H9 (cell line): ENCODE results near the gene PSMD6. TPM values are rescaled to one million over a fixed set of nuclear protein-coding genes. Genes with fewer than 3 reads are reported as not detected.

Experiments used
- DNase-seq: peaks from one replicate; pipeline ENCODE4 v3.0.0-alpha.2; 2017
- H2AFZ ChIP-seq: one replicate; pipeline ENCODE4 v1.6.1; 2013; ENCODE audit warnings: mild to moderate bottlenecking, low read length, control low read depth, moderate library complexity
- H2AK5ac ChIP-seq: 2 replicates; pipeline ENCODE4 v1.6.1; 2013; ENCODE audit warnings: low read length, control low read depth, mixed read lengths; ENCODE audit not compliant: insufficient read length
- H2BK120ac ChIP-seq: one replicate; pipeline ENCODE4 v1.6.1; 2013; ENCODE audit warnings: low read depth, mild to moderate bottlenecking, low read length, control low read depth, inconsistent platforms; ENCODE audit not compliant: poor library complexity, severe bottlenecking
- H2BK12ac ChIP-seq: 2 replicates; pipeline ENCODE4 v1.6.1; 2013; ENCODE audit warnings: low read length, control low read depth, mixed read lengths, low read depth; ENCODE audit not compliant: insufficient read length
- H2BK15ac ChIP-seq: 2 replicates; pipeline ENCODE4 v1.6.1; 2013; ENCODE audit warnings: low read depth, low read length, control low read depth
- H2BK20ac ChIP-seq: one replicate; pipeline ENCODE4 v1.6.1; 2013; ENCODE audit warnings: low read depth, mild to moderate bottlenecking, low read length, control low read depth, inconsistent platforms; ENCODE audit not compliant: poor library complexity, severe bottlenecking
- H2BK5ac ChIP-seq: 2 replicates; pipeline ENCODE4 v1.6.1; 2013; ENCODE audit warnings: low read length, control low read depth, mixed read lengths; ENCODE audit not compliant: insufficient read length
- H3K14ac ChIP-seq: 2 replicates; pipeline ENCODE4 v1.6.1; 2013; ENCODE audit warnings: low read length, control low read depth; ENCODE audit not compliant: insufficient read depth
- H3K18ac ChIP-seq: 2 replicates; pipeline ENCODE4 v1.6.1; 2013; ENCODE audit warnings: low read depth, mild to moderate bottlenecking, mixed read lengths, low read length, control low read depth; ENCODE audit not compliant: insufficient read length
- H3K23ac ChIP-seq: 2 replicates; pipeline ENCODE4 v1.6.1; 2013; ENCODE audit warnings: low read length, control low read depth, mixed read lengths, low read depth; ENCODE audit not compliant: insufficient read length
- H3K23me2 ChIP-seq: 2 replicates; pipeline ENCODE4 v1.6.1; 2013; ENCODE audit warnings: low read depth, mild to moderate bottlenecking, mixed read lengths, low read length, control low read depth; ENCODE audit not compliant: insufficient read length, poor library complexity, severe bottlenecking
- H3K27ac ChIP-seq: 2 replicates; pipeline ENCODE4 v1.5.1; 2013; ENCODE audit warnings: low read length, control low read depth, mixed read lengths, low read depth; ENCODE audit not compliant: insufficient read length
- H3K27me3 ChIP-seq: 2 replicates; pipeline ENCODE4 v1.6.1; 2013; ENCODE audit warnings: low read length, control low read depth, inconsistent platforms; ENCODE audit not compliant: insufficient read depth
- H3K4ac ChIP-seq: 2 replicates; pipeline ENCODE4 v1.6.1; 2013; ENCODE audit warnings: low read depth, mild to moderate bottlenecking, control low read depth, inconsistent platforms, low read length, moderate library complexity
- H3K4me1 ChIP-seq: 2 replicates; pipeline ENCODE4 v1.6.1; 2013; ENCODE audit warnings: low read length, control low read depth, inconsistent platforms; ENCODE audit not compliant: insufficient read depth
- H3K4me2 ChIP-seq: 2 replicates; pipeline ENCODE4 v1.6.1; 2013; ENCODE audit warnings: low read length, control low read depth, mixed read lengths; ENCODE audit not compliant: insufficient read length, insufficient read depth
- H3K56ac ChIP-seq: 2 replicates; pipeline ENCODE4 v1.6.1; 2013; ENCODE audit warnings: low read depth, mild to moderate bottlenecking, mixed read lengths, low read length, control low read depth; ENCODE audit not compliant: insufficient read length
- H3K79me1 ChIP-seq: 2 replicates; pipeline ENCODE4 v1.6.1; 2013; ENCODE audit warnings: low read depth, mild to moderate bottlenecking, moderate library complexity, low read length, control low read depth, inconsistent platforms; ENCODE audit not compliant: insufficient read depth, poor library complexity, severe bottlenecking
- H3K79me2 ChIP-seq: 2 replicates; pipeline ENCODE4 v1.6.1; 2013; ENCODE audit warnings: low read length, control low read depth, inconsistent platforms; ENCODE audit not compliant: insufficient read depth
- H3K9ac ChIP-seq: 2 replicates; pipeline ENCODE4 v1.6.1; 2013; ENCODE audit warnings: low read length, control low read depth, mixed read lengths; ENCODE audit not compliant: insufficient read length; ENCODE audit errors: extremely low read depth
- H3K9me3 ChIP-seq: one replicate; pipeline ENCODE4 v1.6.1; 2013; ENCODE audit warnings: low read depth, low read length, inconsistent platforms; ENCODE audit not compliant: control insufficient read depth
- H3T11ph ChIP-seq: one replicate; pipeline ENCODE4 v1.6.1; 2013; ENCODE audit warnings: mild to moderate bottlenecking, low read length, control low read depth, inconsistent platforms
- H4K20me1 ChIP-seq: one replicate; pipeline ENCODE4 v1.6.1; 2013; ENCODE audit not compliant: control insufficient read depth, insufficient read length, insufficient read depth
- H4K5ac ChIP-seq: 2 replicates; pipeline ENCODE4 v1.6.1; 2013; ENCODE audit warnings: low read depth, mild to moderate bottlenecking, mixed read lengths, low read length, control low read depth; ENCODE audit not compliant: insufficient read length
- H4K8ac ChIP-seq: replicated peaks from 2 replicates; pipeline ENCODE4 v1.6.1; 2013; ENCODE audit warnings: low read length, control low read depth, mixed read lengths, low read depth; ENCODE audit not compliant: insufficient read length
- H4K91ac ChIP-seq: 2 replicates; pipeline ENCODE4 v1.6.1; 2013; ENCODE audit warnings: low read depth, mild to moderate bottlenecking, moderate library complexity, mixed read lengths, low read length, control low read depth; ENCODE audit not compliant: insufficient read length
- H3K27ac Mint-ChIP-seq, 3 experiments: 2 replicates in 2 of 3; 3 replicates in 1 of 3; pipeline ENCODE4 v1.8.0; 2020 to 2021; ENCODE audit warnings: mixed read lengths in 3 of 3, mild to moderate bottlenecking in 1 of 3, moderate library complexity in 1 of 3
- H3K27me3 Mint-ChIP-seq: 2 replicates; pipeline ENCODE4 v1.8.0; 2021; ENCODE audit warnings: low read depth, mild to moderate bottlenecking, moderate library complexity, mixed read lengths
- H3K36me3 Mint-ChIP-seq, 3 experiments: 2 replicates in 2 of 3; 3 replicates in 1 of 3; pipeline ENCODE4 v1.8.0; 2020 to 2021; ENCODE audit warnings: low read depth in 3 of 3, mixed read lengths in 3 of 3; ENCODE audit not compliant: insufficient read depth in 1 of 3
- H3K4me1 Mint-ChIP-seq, 2 experiments: 2 replicates each; pipeline ENCODE4 v1.8.0; 2020; ENCODE audit warnings: mixed read lengths in 2 of 2
- H3K4me3 Mint-ChIP-seq, 2 experiments: 2 replicates in 1 of 2; 3 replicates in 1 of 2; pipeline ENCODE4 v1.8.0; 2020 to 2021; ENCODE audit warnings: mild to moderate bottlenecking in 2 of 2, mixed read lengths in 2 of 2, moderate library complexity in 1 of 2
- H3K9me3 Mint-ChIP-seq, 2 experiments: 2 replicates in 1 of 2; 3 replicates in 1 of 2; pipeline ENCODE4 v1.8.0; 2020; ENCODE audit warnings: mild to moderate bottlenecking in 2 of 2, mixed read lengths in 2 of 2, moderate library complexity in 1 of 2
- CTCF ChIP-seq: fragments of 200-600 bp; sonication (generic); conservative IDR thresholded peaks from 3 replicates; pipeline ENCODE4 v1.8.0; 2021; ENCODE audit warnings: antibody characterized with exemption, mild to moderate bottlenecking
- WGBS: extraction: QIAGEN DNeasy Blood & Tissue Kit; methylation state at CpG from one replicate; pipeline ENCODE4 v1.1.7; 2013; ENCODE audit warnings: missing lambda C conversion rate, low lambda C conversion rate, mixed read lengths; ENCODE audit not compliant: insufficient read length; ENCODE audit errors: extremely low coverage; 5-methylcytosine and 5-hydroxymethylcytosine counted together
- total RNA-seq: library from RNA; stranded (reverse); gene quantifications from 2 replicates; pipeline ENCODE4 v1.2.1, GENCODE V29; 2021

PSMD6 gene
- total RNA-seq, 1 experiment from 2014 or later = 112 TPM

- Histone ChIP-seq H4K5ac (no peak overlapping the region), H3K23me2 (no peaks in the 10 kb centered on the region), H3K27ac (no peak overlapping the region), H4K20me1 (no peaks in the 10 kb centered on the region), H3K79me1 (no peaks in the 10 kb centered on the region), H3K4ac (no peak overlapping the region), H3K4me1 (no peaks in the 10 kb centered on the region), H2BK5ac (no peak overlapping the region), H3K9me3 (no peaks in the 10 kb centered on the region), H3K23ac (no peak overlapping the region), H3K4me2 (no peak overlapping the region), H2AK5ac (no peak overlapping the region), H2BK15ac (no peak overlapping the region), H3K18ac (no peak overlapping the region), H2AFZ (no peak overlapping the region), H2BK20ac (no peak overlapping the region), H2BK12ac (no peak overlapping the region), H3T11ph (no peak overlapping the region), H3K27me3 (no peaks in the 10 kb centered on the region), H3K14ac (no peak overlapping the region), H4K8ac (no peak overlapping the region), H3K56ac (no peak overlapping the region), H3K9ac (no peak overlapping the region), H4K91ac (no peak overlapping the region), H2BK120ac (no peak overlapping the region), H3K79me2 (no peaks in the 10 kb centered on the region)
- Mint-ChIP-seq H3K4me3 (no peak overlapping the region), H3K4me1 (peaks cover under 1 to 1% of the 10 kb centered on the region in 2 experiments; a peak in 2 of 4 replicates), H3K27me3 (no peaks in the 10 kb centered on the region), H3K36me3 (peaks cover 1 to 18% (median 17%) of the 10 kb centered on the region in 3 experiments; a peak in 6 of 7 replicates), H3K9me3 (no peaks in the 10 kb centered on the region), H3K27ac (no peak overlapping the region)
- WGBS = no CpG with 5 or more reads among the region's 8 CpGs
- TF ChIP-seq CTCF = no peak
- no peak for DNase-seq
These were observed 42.3 kb downstream of the PSMD6 start for GRCh38 chr3:63980830-63981498.
